Stimulated activated naive CD8-positive, alpha-beta T cell treated with anti-CD3 and anti-CD28 coated beads, Interleukin-15, Interleukin-2, amounts not matched to agents 100 ng/mL and 50 ng/mL, for 24 hours (primary cell): Measurements from ENCODE around the gene GABRG3.

Experiments
- H3K27ac Mint-ChIP-seq: one replicate; pipeline ENCODE4 v1.8.0; 2021; ENCODE audit warnings: mild to moderate bottlenecking, mixed read lengths
- H3K27me3 Mint-ChIP-seq: one replicate; pipeline ENCODE4 v1.8.0; 2021; ENCODE audit warnings: mixed read lengths
- H3K36me3 Mint-ChIP-seq: one replicate; pipeline ENCODE4 v1.8.0; 2021; ENCODE audit warnings: low read depth, mixed read lengths
- H3K4me1 Mint-ChIP-seq: one replicate; pipeline ENCODE4 v1.8.0; 2021; ENCODE audit warnings: low read depth, mixed read lengths
- H3K4me3 Mint-ChIP-seq: one replicate; pipeline ENCODE4 v1.8.0; 2021; ENCODE audit warnings: mild to moderate bottlenecking, mixed read lengths
- H3K9me3 Mint-ChIP-seq: one replicate; pipeline ENCODE4 v1.8.0; 2021; ENCODE audit warnings: mixed read lengths

The GABRG3 gene

GRCh38 chr15:27065151-27065550 lies 94.2 kb downstream of the GABRG3 start:
- Mint-ChIP-seq H3K27me3 (no peaks in the 10 kb centered on the region), H3K27ac (no peak overlapping the region), H3K4me3 (no peak overlapping the region), H3K4me1 (no peaks in the 10 kb centered on the region), H3K36me3 (no peaks in the 10 kb centered on the region), H3K9me3 (peaks cover 21% of the 10 kb centered on the region)

GRCh38 chr15:27065785-27066184 lies 94.8 kb downstream of the GABRG3 start:
- Mint-ChIP-seq H3K4me1 (no peaks in the 10 kb centered on the region), H3K4me3 (no peak overlapping the region), H3K36me3 (no peaks in the 10 kb centered on the region), H3K27ac (no peak overlapping the region), H3K27me3 (no peaks in the 10 kb centered on the region), H3K9me3 (peaks cover 26% of the 10 kb centered on the region)

GRCh38 chr15:27066446-27066845 lies 95.5 kb downstream of the GABRG3 start:
- H3K4me1 Mint-ChIP-seq, result no peaks in the 10 kb centered on the region
- H3K4me3 Mint-ChIP-seq, result no peak overlapping the region
- no peaks in the 10 kb centered on the region for H3K27me3 Mint-ChIP-seq
- no peak overlapping the region for H3K27ac Mint-ChIP-seq
- H3K9me3 Mint-ChIP-seq, result peaks cover 26% of the 10 kb centered on the region
- no peaks in the 10 kb centered on the region for H3K36me3 Mint-ChIP-seq

- H3K27me3 Mint-ChIP-seq, result no peaks in the 10 kb centered on the region
- H3K27ac Mint-ChIP-seq, result no peak overlapping the region
- H3K9me3 Mint-ChIP-seq, result peaks cover 28% of the 10 kb centered on the region
- no peaks in the 10 kb centered on the region for H3K4me1 Mint-ChIP-seq
- no peak overlapping the region for H3K4me3 Mint-ChIP-seq
- H3K36me3 Mint-ChIP-seq, result no peaks in the 10 kb centered on the region
Observed at GRCh38 chr15:27067175-27067574, 96.2 kb downstream of the GABRG3 start.

GRCh38 chr15:27070841-27071240 lies 99.9 kb downstream of the GABRG3 start:
- Mint-ChIP-seq H3K4me3 (no peak overlapping the region), H3K27me3 (no peaks in the 10 kb centered on the region), H3K36me3 (no peaks in the 10 kb centered on the region), H3K9me3 (peaks cover 37% of the 10 kb centered on the region), H3K27ac (no peak overlapping the region), H3K4me1 (no peaks in the 10 kb centered on the region)

- H3K4me3 Mint-ChIP-seq, result no peak overlapping the region
Observed at GRCh38 chr15:27074179-27074578, 103.2 kb downstream of the GABRG3 start.

GRCh38 chr15:27077790-27078189 lies 106.8 kb downstream of the GABRG3 start:
- Mint-ChIP-seq H3K4me3 (no peak overlapping the region), H3K36me3 (no peaks in the 10 kb centered on the region), H3K27ac (no peak overlapping the region), H3K27me3 (no peaks in the 10 kb centered on the region), H3K4me1 (no peaks in the 10 kb centered on the region), H3K9me3 (peaks cover 16% of the 10 kb centered on the region)

More at GRCh38 chr15:27074179-27074578, 103.2 kb downstream of the GABRG3 start:
- H3K27ac Mint-ChIP-seq, result no peak overlapping the region
- H3K4me1 Mint-ChIP-seq, result no peaks in the 10 kb centered on the region
- peaks cover 28% of the 10 kb centered on the region for H3K9me3 Mint-ChIP-seq
- H3K27me3 Mint-ChIP-seq, result no peaks in the 10 kb centered on the region
- no peaks in the 10 kb centered on the region for H3K36me3 Mint-ChIP-seq

GRCh38 chr15:27081676-27082418 lies 110.9 kb downstream of the GABRG3 start:
- H3K27ac Mint-ChIP-seq, result no peak overlapping the region
- no peak overlapping the region for H3K4me3 Mint-ChIP-seq
- no peaks in the 10 kb centered on the region for H3K4me1 Mint-ChIP-seq
- no peaks in the 10 kb centered on the region for H3K36me3 Mint-ChIP-seq
- H3K27me3 Mint-ChIP-seq, result no peaks in the 10 kb centered on the region
- peaks cover 5% of the 10 kb centered on the region for H3K9me3 Mint-ChIP-seq

GRCh38 chr15:27082526-27082925 lies 111.5 kb downstream of the GABRG3 start:
- Mint-ChIP-seq H3K9me3 (peaks cover 2% of the 10 kb centered on the region), H3K27ac (no peak overlapping the region), H3K36me3 (no peaks in the 10 kb centered on the region), H3K4me1 (no peaks in the 10 kb centered on the region), H3K4me3 (no peak overlapping the region), H3K27me3 (no peaks in the 10 kb centered on the region)

- H3K27me3 Mint-ChIP-seq, result no peaks in the 10 kb centered on the region
- H3K9me3 Mint-ChIP-seq, result peaks cover 5% of the 10 kb centered on the region
- no peak overlapping the region for H3K27ac Mint-ChIP-seq
- no peaks in the 10 kb centered on the region for H3K36me3 Mint-ChIP-seq
- no peaks in the 10 kb centered on the region for H3K4me1 Mint-ChIP-seq
- no peak overlapping the region for H3K4me3 Mint-ChIP-seq
Observed at GRCh38 chr15:27084844-27085243, 113.9 kb downstream of the GABRG3 start.

- no peaks in the 10 kb centered on the region for H3K27me3 Mint-ChIP-seq
- no peaks in the 10 kb centered on the region for H3K36me3 Mint-ChIP-seq
- no peak overlapping the region for H3K27ac Mint-ChIP-seq
- H3K4me3 Mint-ChIP-seq, result no peak overlapping the region
- H3K4me1 Mint-ChIP-seq, result no peaks in the 10 kb centered on the region
- peaks cover 8% of the 10 kb centered on the region for H3K9me3 Mint-ChIP-seq
Observed at GRCh38 chr15:27086149-27086548, 115.2 kb downstream of the GABRG3 start.

- Mint-ChIP-seq H3K4me3 (no peak overlapping the region), H3K27ac (no peak overlapping the region), H3K4me1 (no peaks in the 10 kb centered on the region), H3K27me3 (no peaks in the 10 kb centered on the region), H3K36me3 (no peaks in the 10 kb centered on the region), H3K9me3 (peaks cover 14% of the 10 kb centered on the region)
Observed at GRCh38 chr15:27086805-27087204, 115.8 kb downstream of the GABRG3 start.

- Mint-ChIP-seq H3K9me3 (peaks cover 23% of the 10 kb centered on the region), H3K36me3 (no peaks in the 10 kb centered on the region), H3K4me1 (no peaks in the 10 kb centered on the region), H3K27me3 (no peaks in the 10 kb centered on the region), H3K4me3 (no peak overlapping the region), H3K27ac (no peak overlapping the region)
Observed at GRCh38 chr15:27087651-27088583, 116.9 kb downstream of the GABRG3 start.

GRCh38 chr15:27088584-27089232 lies 117.7 kb downstream of the GABRG3 start:
- H3K27ac Mint-ChIP-seq, result no peak overlapping the region
- no peaks in the 10 kb centered on the region for H3K36me3 Mint-ChIP-seq
- H3K27me3 Mint-ChIP-seq, result no peaks in the 10 kb centered on the region
- peaks cover 24% of the 10 kb centered on the region for H3K9me3 Mint-ChIP-seq
- H3K4me3 Mint-ChIP-seq, result no peak overlapping the region
- no peaks in the 10 kb centered on the region for H3K4me1 Mint-ChIP-seq

- H3K27ac Mint-ChIP-seq, result no peak overlapping the region
Observed at GRCh38 chr15:27089233-27089586, 118.2 kb downstream of the GABRG3 start.

More at GRCh38 chr15:27089233-27089586, 118.2 kb downstream of the GABRG3 start:
- no peaks in the 10 kb centered on the region for H3K4me1 Mint-ChIP-seq
- no peaks in the 10 kb centered on the region for H3K27me3 Mint-ChIP-seq
- H3K9me3 Mint-ChIP-seq, result peaks cover 24% of the 10 kb centered on the region
- no peaks in the 10 kb centered on the region for H3K36me3 Mint-ChIP-seq
- H3K4me3 Mint-ChIP-seq, result no peak overlapping the region
